PC-9 (cell line): ENCODE data around the gene NRSN1. TPM values are rescaled to one million over a fixed set of nuclear protein-coding genes. Genes with fewer than 3 reads are reported as not detected.
"Not testable (repeated sequence)": the region's sequence is repeated elsewhere in the genome, so short reads cannot be mapped to it uniquely, and the experiment has no call there.

ENCODE experiments used
- BruUV-seq: library from RNA; stranded (reverse); fragments of 400-500 nt; replicated peaks from 2 replicates; lab custom pipeline; 2021; lab: Mats Ljungman, UMichigan
- CTCF ChIA-PET: fragments of 300-600 bp; sonication (Branson Sonifier 250); formaldehyde crosslinking; loops from one replicate; lab custom pipeline; 2022; ENCODE audit warnings: antibody characterized with exemption; lab: Charles Lee
- POLR2A ChIA-PET: fragments of 300-600 bp; sonication (Branson Sonifier 250); formaldehyde crosslinking; loops from one replicate; lab custom pipeline; 2022; ENCODE audit warnings: antibody characterized with exemption; ENCODE audit not compliant: unreplicated experiment; lab: Charles Lee
- DNase-seq, 2 experiments: peaks; one replicate each; pipeline versions ENCODE4 v3.0.0 to v3.0.0-alpha.2; 2015 to 2022; ENCODE audit warnings: mixed read lengths in 1 of 2
- H2AFZ ChIP-seq: fragments of 200-600 bp; sonication (generic); 2 replicates; pipeline ENCODE4 v1.8.1; 2017; ENCODE audit warnings: antibody characterized with exemption
- H3F3A ChIP-seq: fragments of 200-600 bp; sonication (generic); 2 replicates; pipeline ENCODE4 v1.8.1; 2017; ENCODE audit warnings: antibody characterized with exemption, mild to moderate bottlenecking, low read depth; ENCODE audit not compliant: insufficient read depth
- H3K27ac ChIP-seq: fragments of 200-600 bp; sonication (generic); 2 replicates; pipeline ENCODE4 v1.6.1; 2016; ENCODE audit warnings: mixed run types
- H3K27me3 ChIP-seq: fragments of 200-600 bp; sonication (generic); 2 replicates; pipeline ENCODE4 v1.6.1; 2016; ENCODE audit warnings: low read depth, mixed run types; ENCODE audit not compliant: insufficient read depth
- H3K36me3 ChIP-seq: fragments of 200-600 bp; sonication (generic); 2 replicates; pipeline ENCODE4 v1.6.1; 2016; ENCODE audit warnings: low read depth, mixed run types
- H3K4me1 ChIP-seq: fragments of 200-600 bp; sonication (generic); replicated peaks from 2 replicates; pipeline ENCODE4 v1.6.1; 2016; ENCODE audit warnings: mixed run types; ENCODE audit not compliant: insufficient read depth
- H3K4me2 ChIP-seq: fragments of 200-600 bp; sonication (generic); 2 replicates; pipeline ENCODE4 v1.6.1; 2017; ENCODE audit warnings: mixed run types
- H3K4me3 ChIP-seq: fragments of 200-600 bp; sonication (generic); 2 replicates; pipeline ENCODE4 v1.6.1; 2016; ENCODE audit warnings: mixed run types
- H3K79me2 ChIP-seq: fragments of 200-600 bp; sonication (generic); 2 replicates; pipeline ENCODE4 v1.6.1; 2017; ENCODE audit warnings: low read depth, mixed run types
- H3K9me2 ChIP-seq: fragments of 200-600 bp; sonication (generic); 2 replicates; pipeline ENCODE4 v1.8.1; 2017; ENCODE audit warnings: mild to moderate bottlenecking; ENCODE audit not compliant: insufficient read depth
- H3K9me3 ChIP-seq: fragments of 200-600 bp; sonication (generic); 2 replicates; pipeline ENCODE4 v1.8.1; 2016; ENCODE audit warnings: low read depth; ENCODE audit not compliant: insufficient read depth
- H4K20me1 ChIP-seq: fragments of 200-600 bp; sonication (generic); 2 replicates; pipeline ENCODE4 v1.8.1; 2017; ENCODE audit not compliant: insufficient read depth
- CTCF ChIP-seq: fragments of 200-600 bp; sonication (generic); conservative IDR thresholded peaks from 2 replicates; pipeline ENCODE4 v1.6.1; 2017; ENCODE audit warnings: mixed run types, antibody characterized with exemption, mild to moderate bottlenecking, moderate library complexity
- EZH2 ChIP-seq: fragments of 200-600 bp; sonication (generic); IDR thresholded peaks from 2 replicates; pipeline ENCODE4 v1.8.0; 2017; ENCODE audit warnings: antibody characterized with exemption, low read depth
- intact Hi-C: fragments of 100-400 bp; cut with micrococcal nuclease; formaldehyde crosslinking; loops from one replicate; pipeline ENCODE4 v1.10.0; 2022; ENCODE audit not compliant: unreplicated experiment
- total RNA-seq: library from RNA; stranded (reverse); gene quantifications from 2 replicates; pipeline ENCODE4 v1.2.3, GENCODE V29; 2021

NRSN1 gene
- total RNA-seq, 1 experiment from 2014 or later, result not detected

GRCh38 chr6:24139080-24139479 lies 13.1 kb downstream of the NRSN1 start:
- Histone ChIP-seq H3K9me2 (no peaks in the 10 kb centered on the region), H3K27me3 (peaks cover 21% of the 10 kb centered on the region; the same call in 1 of the 2 replicates)
- CTCF ChIA-PET, result no interaction called here

GRCh38 chr6:24139639-24140038 lies 13.6 kb downstream of the NRSN1 start:
- H3K4me2 ChIP-seq, result no peak overlapping the region
- no TSS peak for BruUV-seq
- H3K4me1 ChIP-seq, result no peaks in the 10 kb centered on the region
- no peak overlapping the region for H3K4me3 ChIP-seq
- no peaks in the 10 kb centered on the region; the same call in 1 of the 2 replicates for H3K9me3 ChIP-seq
- H3K27me3 ChIP-seq, result peaks cover 21% of the 10 kb centered on the region; the same call in 1 of the 2 replicates
- H2AFZ ChIP-seq, result no peak overlapping the region
- no peak overlapping the region for H3K27ac ChIP-seq
- intact Hi-C loops, result no loop called here
- H3F3A ChIP-seq, result no peaks in the 10 kb centered on the region
- H3K9me2 ChIP-seq, result no peaks in the 10 kb centered on the region
- ChIA-PET CTCF (no interaction called here), POLR2A (no interaction called here)
- DNase-seq, result no peak
- H3K36me3 ChIP-seq, result no peaks in the 10 kb centered on the region
- no peaks in the 10 kb centered on the region for H3K79me2 ChIP-seq
- no peak for TF ChIP-seq CTCF
- no peak for TF ChIP-seq EZH2
- H4K20me1 ChIP-seq, result no peaks in the 10 kb centered on the region

More at GRCh38 chr6:24139080-24139479, 13.1 kb downstream of the NRSN1 start:
- DNase-seq, result no peak
- H3K27ac ChIP-seq, result no peak overlapping the region
- no peaks in the 10 kb centered on the region for H3K36me3 ChIP-seq
- H3K4me1 ChIP-seq, result no peaks in the 10 kb centered on the region
- TF ChIP-seq CTCF (no peak), EZH2 (no peak)
- H4K20me1 ChIP-seq, result no peaks in the 10 kb centered on the region
- H3K4me2 ChIP-seq, result no peak overlapping the region
- BruUV-seq, result no TSS peak
- intact Hi-C loops, result no loop called here
- H2AFZ ChIP-seq, result no peak overlapping the region
- POLR2A ChIA-PET, result no interaction called here
- no peaks in the 10 kb centered on the region for H3K9me3 ChIP-seq
- no peak overlapping the region for H3K4me3 ChIP-seq
- H3K79me2 ChIP-seq, result no peaks in the 10 kb centered on the region
- no peaks in the 10 kb centered on the region for H3F3A ChIP-seq

- H3K27me3 ChIP-seq, result peaks cover 25% of the 10 kb centered on the region; the same call in 1 of the 2 replicates
- ChIA-PET CTCF (no interaction called here), POLR2A (interaction anchor here (0.6 kb wide), 1 partner anchor 89 kb away, joined by 3 read pairs; no protein-coding TSS in a partner anchor)
- no peaks in the 10 kb centered on the region for H3K9me2 ChIP-seq
- intact Hi-C loops, result no loop called here
- H3K79me2 ChIP-seq, result no peaks in the 10 kb centered on the region
- no peaks in the 10 kb centered on the region; the same call in 1 of the 2 replicates for H3K9me3 ChIP-seq
- H4K20me1 ChIP-seq, result no peaks in the 10 kb centered on the region
- H3K4me2 ChIP-seq, result no peak overlapping the region
- H3K36me3 ChIP-seq, result no peaks in the 10 kb centered on the region
- TF ChIP-seq CTCF (no peak), EZH2 (no peak)
- H3K4me3 ChIP-seq, result no peak overlapping the region
- no peak overlapping the region for H3K27ac ChIP-seq
- DNase-seq, result no peak
- no peak overlapping the region for H2AFZ ChIP-seq
- no TSS peak for BruUV-seq
- H3K4me1 ChIP-seq, result no peaks in the 10 kb centered on the region
- H3F3A ChIP-seq, result no peaks in the 10 kb centered on the region
Measured at GRCh38 chr6:24140591-24140990, 14.6 kb downstream of the NRSN1 start.

- H3K36me3 ChIP-seq, H3K79me2 ChIP-seq, H3K9me2 ChIP-seq, H3K4me3 ChIP-seq, H2AFZ ChIP-seq, H3K9me3 ChIP-seq, BruUV-seq, DNase-seq, POLR2A ChIA-PET, intact Hi-C loops, H3F3A ChIP-seq, H4K20me1 ChIP-seq, H3K4me2 ChIP-seq, H3K27ac ChIP-seq, H3K4me1 ChIP-seq: not testable (repeated sequence)
- CTCF ChIA-PET, result interaction anchor here (0.6 kb wide), 1 partner anchor 13 kb away, joined by 3 read pairs; no protein-coding TSS in a partner anchor
- peaks cover 31% of the 10 kb centered on the region; the same call in 1 of the 2 replicates for H3K27me3 ChIP-seq
Measured at GRCh38 chr6:24142733-24143132, 16.7 kb downstream of the NRSN1 start.
